Measurements from ENCODE around the gene MSL1. TPM values are rescaled to one million over a fixed set of nuclear protein-coding genes. Genes with fewer than 3 reads are reported as not detected.

The MSL1 gene
- total and polyA plus RNA-seq, 8 donors: 84.1 to 203 (median 184) TPM

DNA sequence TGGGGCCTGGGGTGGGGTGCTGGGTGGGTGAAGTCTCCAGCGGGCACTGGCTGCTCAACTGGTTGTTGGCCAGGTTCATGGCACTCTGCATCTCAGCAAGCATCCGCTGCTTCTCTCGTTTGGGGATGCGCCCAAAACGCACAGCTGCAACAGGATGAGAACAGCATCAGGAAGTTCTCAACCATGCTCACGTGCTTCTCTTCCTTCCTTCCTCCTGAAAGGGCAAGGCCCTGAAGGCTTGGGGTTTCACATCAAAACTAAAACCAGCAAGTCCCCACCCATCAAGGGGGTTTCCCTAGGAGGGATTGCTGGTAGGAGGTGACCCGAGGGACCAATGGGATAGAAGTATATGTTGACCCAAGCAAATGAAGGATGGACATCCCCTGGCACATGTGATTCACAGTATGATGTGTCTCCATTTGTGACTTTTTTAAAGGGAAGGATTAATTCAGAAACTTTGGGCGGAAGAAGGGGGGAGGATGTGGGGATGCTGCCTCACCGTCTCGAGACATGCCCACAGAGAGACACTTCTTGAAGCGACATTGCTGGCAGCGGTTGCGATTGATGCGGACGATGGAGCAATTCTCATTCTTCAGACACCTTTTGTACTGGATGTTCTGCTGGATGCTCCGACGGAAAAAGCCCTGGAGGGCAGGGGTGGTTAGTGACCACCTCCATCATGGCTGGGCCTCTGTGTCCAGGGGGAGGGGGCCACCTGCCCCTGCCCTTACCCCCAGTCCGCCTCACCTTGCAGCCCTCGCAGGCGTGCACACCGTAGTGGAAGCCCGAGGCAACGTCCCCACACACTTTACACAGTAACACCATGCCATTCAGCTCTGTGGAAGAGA, 25.6 kb upstream of the MSL1 start:
- peak overlapping the region in 1 of 2 donors; percentile 20 for H3K4me3 ChIP-seq
- H3K36me3 ChIP-seq: peaks cover 0 to 40% of the 10 kb centered on the region in 2 donors
- peaks cover 28 to 85% of the 10 kb centered on the region in 2 donors for H3K4me1 ChIP-seq
- no peak for TF ChIP-seq CTCF (IDR thresholded peaks at IDR 0.05)
- H3K27me3 ChIP-seq: no peaks in the 10 kb centered on the region
- DNase-seq (peak in 2 of 4 donors; percentile 49 to 69), ATAC-seq (no peak)
- H3K27ac ChIP-seq: peak overlapping the region; percentile 60 to 85
- intact Hi-C loops (cut with DNase I): no loop called here
- H3K9me3 ChIP-seq: no peaks in the 10 kb centered on the region

GRCh38 chr17:40097087-40097486, 24.7 kb upstream of the MSL1 start:
- H3K36me3 ChIP-seq: peaks cover 0 to 40% of the 10 kb centered on the region in 2 donors
- intact Hi-C loops (cut with DNase I): no loop called here
- H3K27ac ChIP-seq: peak overlapping the region; percentile 60 to 85
- peak overlapping the region in 1 of 2 donors; percentile 20 for H3K4me3 ChIP-seq
- H3K27me3 ChIP-seq: no peaks in the 10 kb centered on the region
- H3K9me3 ChIP-seq: no peaks in the 10 kb centered on the region
- peaks cover 33 to 88% of the 10 kb centered on the region in 2 donors for H3K4me1 ChIP-seq
- no peak for TF ChIP-seq CTCF (IDR thresholded peaks at IDR 0.05)
- no peak for ATAC-seq
- no peak for DNase-seq

- Histone ChIP-seq H3K27me3 (no peaks in the 10 kb centered on the region), H3K36me3 (peaks cover 0 to 34% of the 10 kb centered on the region in 2 donors), H3K27ac (peak overlapping the region; percentile 85 to 87), H3K4me3 (peak overlapping the region; percentile 21 to 53), H3K4me1 (peaks cover 35 to 97% of the 10 kb centered on the region in 2 donors), H3K9me3 (no peaks in the 10 kb centered on the region)
- peak; percentile 18 for ATAC-seq
- no peak for TF ChIP-seq CTCF (IDR thresholded peaks at IDR 0.05)
- intact Hi-C loops (cut with DNase I): no loop called here
- peak in 1 of 4 donors; percentile 86 for DNase-seq
These were observed 23.6 kb upstream of the MSL1 start for GRCh38 chr17:40097931-40098845.

DNA sequence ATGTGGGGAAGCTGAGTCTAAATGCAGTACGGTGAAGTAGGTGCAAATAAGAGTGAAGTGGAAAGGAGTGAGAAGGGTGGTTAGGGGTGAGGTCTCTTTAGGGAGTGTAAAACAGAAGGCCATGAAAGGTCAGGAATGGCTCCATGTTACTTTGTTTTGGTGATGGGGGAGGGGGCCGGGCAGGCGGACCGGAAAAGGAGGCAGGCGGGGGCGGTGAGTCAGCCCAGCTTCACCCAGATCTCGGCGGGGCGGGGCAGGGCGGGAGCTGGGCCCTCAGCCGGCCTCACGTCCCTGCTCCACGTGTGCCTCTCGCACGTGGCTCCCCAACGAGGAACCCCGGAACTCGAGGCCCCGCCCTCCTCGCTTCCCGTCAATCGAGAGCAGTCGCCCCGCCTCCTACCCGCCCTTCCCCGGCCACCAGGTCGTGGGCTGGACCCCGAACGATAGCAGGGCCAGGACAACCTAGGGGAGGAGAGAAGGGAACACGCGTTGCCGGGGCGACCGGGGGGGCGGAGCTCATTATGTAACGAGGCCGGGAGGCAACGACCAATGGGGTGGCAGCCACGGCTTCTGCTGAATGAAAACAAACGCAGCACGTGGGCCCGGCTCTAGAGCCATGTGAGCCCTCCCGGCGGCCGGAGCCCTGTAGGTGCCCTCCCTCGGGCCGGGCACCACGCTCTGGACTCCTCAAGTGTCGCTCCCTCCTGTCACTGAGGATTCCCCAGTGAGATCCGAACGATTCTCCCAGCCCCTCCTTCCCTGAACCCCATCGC, 22.7 kb upstream of the MSL1 start:
- intact Hi-C loops (cut with DNase I): no loop called here
- Histone ChIP-seq H3K27ac (peak overlapping the region; percentile 85 to 87), H3K36me3 (peaks cover 0 to 25% of the 10 kb centered on the region in 2 donors), H3K4me3 (peak overlapping the region; percentile 53 to 74), H3K27me3 (no peaks in the 10 kb centered on the region), H3K4me1 (peaks cover 43 to 98% of the 10 kb centered on the region in 2 donors), H3K9me3 (no peaks in the 10 kb centered on the region)
- DNase-seq: peak; percentile 85 to 100 (median 96)
- ATAC-seq: peak; percentile 74
- no peak for TF ChIP-seq CTCF (IDR thresholded peaks at IDR 0.05)
